B cell (primary cell): ENCODE results near the gene DUSP5. TPM values are rescaled to one million over a fixed set of nuclear protein-coding genes. Genes with fewer than 3 reads are reported as not detected.

Experiments
- ATAC-seq: fragments of 200-7000 bp; cut with Tn5 transposase; one replicate; pipeline ENCODE4 v1.10.0; 2021; ENCODE audit warnings: low read depth, mild to moderate bottlenecking, moderate number of reproducible peaks, moderate library complexity
- CTCF ChIA-PET: fragments of 350-600 bp; sonication (Branson Sonifier 250); formaldehyde crosslinking; loops from one replicate; lab custom pipeline; 2021; ENCODE audit warnings: antibody characterized with exemption, inconsistent platforms; lab: Charles Lee
- POLR2A ChIA-PET: fragments of 350-600 bp; sonication (Branson Sonifier 250); formaldehyde crosslinking; loops from one replicate; lab custom pipeline; 2021; ENCODE audit warnings: antibody characterized with exemption; lab: Charles Lee
- DNase-seq: peaks from one replicate; pipeline ENCODE4 v3.0.0; 2013
- H2AFZ ChIP-seq: 2 replicates; pipeline ENCODE4 v1.6.1; 2012; ENCODE audit warnings: mild to moderate bottlenecking, low read depth, low read length; ENCODE audit not compliant: insufficient read depth, poor library complexity, severe bottlenecking
- H3K27ac ChIP-seq, 2 donors: 1 replicate in 1 of 2; 2 replicates in 1 of 2; pipeline ENCODE4 v1.5.1; 2012 to 2013; ENCODE audit warnings: low read length in 2 of 2, mild to moderate bottlenecking in 2 of 2, moderate library complexity in 1 of 2
- H3K27me3 ChIP-seq, 4 experiments: fragments of 200-600 bp in 1 of 4; sonication (generic) in 1 of 4; replicated peaks in 1 of 4; 1 replicate in 2 of 4; 2 replicates in 2 of 4; pipeline versions ENCODE4 v1.6.1 to v1.7.0; 2013 to 2016; ENCODE audit warnings: low read length in 3 of 4, mild to moderate bottlenecking in 2 of 4, mixed read lengths in 1 of 4, moderate library complexity in 1 of 4; ENCODE audit not compliant: insufficient read depth in 4 of 4, control insufficient read depth in 3 of 4; ENCODE audit errors: control extremely low read depth in 1 of 4
- H3K36me3 ChIP-seq, 2 experiments: replicated peaks in 1 of 2; 1 replicate in 1 of 2; 2 replicates in 1 of 2; pipeline versions ENCODE4 v1.6.1 to v1.7.1; 2013; ENCODE audit warnings: low read length in 1 of 2; ENCODE audit not compliant: insufficient read depth in 2 of 2, control insufficient read depth in 1 of 2; ENCODE audit errors: control extremely low read depth in 1 of 2, extremely low read depth in 1 of 2
- H3K4me1 ChIP-seq, 2 donors: fragments of 200-600 bp in 1 of 2; sonication (generic) in 1 of 2; 1 replicate in 1 of 2; 2 replicates in 1 of 2; pipeline versions ENCODE4 v1.5.1 to v1.6.1; 2013 to 2017; ENCODE audit warnings: low read length in 2 of 2; ENCODE audit not compliant: control insufficient read depth in 2 of 2, insufficient read depth in 2 of 2
- H3K4me2 ChIP-seq: replicated peaks from 2 replicates; pipeline ENCODE3; 2012; ENCODE audit warnings: mild to moderate bottlenecking, low read depth, low read length; ENCODE audit not compliant: poor library complexity, severe bottlenecking
- H3K4me3 ChIP-seq, 5 experiments: fragments of 200-600 bp in 1 of 5; sonication (generic) in 1 of 5; 1 replicate in 3 of 5; 2 replicates in 2 of 5; pipeline versions ENCODE4 v1.5.1 to v1.7.0; 2011 to 2016; ENCODE audit warnings: low read length in 4 of 5, mild to moderate bottlenecking in 4 of 5, low read depth in 2 of 5, control low read depth in 1 of 5, moderate library complexity in 1 of 5; ENCODE audit not compliant: insufficient read depth in 1 of 5; ENCODE audit errors: control extremely low read depth in 1 of 5, extremely low read depth in 1 of 5
- H3K79me2 ChIP-seq: fragments of 200-600 bp; sonication (generic); one replicate; pipeline ENCODE4 v1.6.0; 2016; ENCODE audit warnings: low read length; ENCODE audit not compliant: control insufficient read depth, insufficient read depth
- H3K9ac ChIP-seq: fragments of 200-600 bp; sonication (generic); 2 replicates; pipeline ENCODE4 v1.6.1; 2017; ENCODE audit warnings: mild to moderate bottlenecking, low read length, moderate library complexity
- H3K9me3 ChIP-seq, 3 donors: one replicate each; pipeline versions ENCODE4 v1.6.1 to v1.7.1; 2013; ENCODE audit warnings: low read length in 2 of 3; ENCODE audit not compliant: control insufficient read depth in 2 of 3, insufficient read depth in 1 of 3; ENCODE audit errors: control extremely low read depth in 1 of 3
- H4K20me1 ChIP-seq: 2 replicates; pipeline ENCODE4 v1.6.0; 2012; ENCODE audit warnings: mild to moderate bottlenecking, low read length; ENCODE audit not compliant: insufficient read depth, control insufficient read depth, poor library complexity, severe bottlenecking
- H3K27ac Mint-ChIP-seq: one replicate; pipeline ENCODE4 v1.8.0; 2021; ENCODE audit warnings: mixed read lengths
- H3K27me3 Mint-ChIP-seq: one replicate; pipeline ENCODE4 v1.8.0; 2021; ENCODE audit warnings: mixed read lengths
- H3K4me1 Mint-ChIP-seq: one replicate; pipeline ENCODE4 v1.8.0; 2021; ENCODE audit warnings: mixed read lengths
- H3K4me3 Mint-ChIP-seq: one replicate; pipeline ENCODE4 v1.8.0; 2021; ENCODE audit warnings: mixed read lengths
- H3K9me3 Mint-ChIP-seq: one replicate; pipeline ENCODE4 v1.8.0; 2022; ENCODE audit warnings: mixed read lengths; ENCODE audit not compliant: insufficient read depth
- EZH2 ChIP-seq: IDR thresholded peaks from 2 replicates; pipeline ENCODE4 v1.6.1; 2012; ENCODE audit warnings: borderline replicate concordance, low read depth, mild to moderate bottlenecking, moderate library complexity, low read length; ENCODE audit not compliant: insufficient read depth, poor library complexity, severe bottlenecking
- WGBS: methylation state at CpG from one replicate; pipeline ENCODE4 v1.1.5; 2013; ENCODE audit warnings: missing lambda C conversion rate; ENCODE audit not compliant: insufficient coverage; 5-methylcytosine and 5-hydroxymethylcytosine counted together
- intact Hi-C: fragments of 100-400 bp; cut with micrococcal nuclease; formaldehyde crosslinking; loops from one replicate; pipeline ENCODE4 v1.10.0; 2022
- polyA plus RNA-seq: library from polyadenylated mRNA; depleted of rRNA; stranded (reverse); fragments of >200 nt; gene quantifications from 2 replicates; pipeline ENCODE4 v1.2.3, GENCODE V29; 2012
- total RNA-seq, 2 donors: library from RNA; stranded (reverse); fragments of 120-200 nt in 1 of 2; gene quantifications; 1 replicate in 1 of 2; 2 replicates in 1 of 2; pipeline versions ENCODE4 v1.2.3 to v1.2.4, GENCODE V29; 2013 to 2022
- TF ChIP-seq, protein P1 (sequence below): fragments of 200-600 bp; IDR thresholded peaks from one replicate; pipeline ENCODE4 v1.8.0; 2022; ENCODE audit warnings: antibody characterized with exemption, mild to moderate bottlenecking

DUSP5 gene
- total and polyA plus RNA-seq, 2 donors (not counting 1 experiment from before 2014, with no cell fraction given) = 10.0 to 71.0 TPM

GRCh38 chr10:110522365-110522988 lies 24.8 kb downstream of the DUSP5 start:
- 90% methylated on average over 3 of the region's 4 CpGs for WGBS
- H3K27me3 Mint-ChIP-seq = no peaks in the 10 kb centered on the region
- no peaks in the 10 kb centered on the region for H3K9me3 ChIP-seq
- H3K27me3 ChIP-seq = no peaks in the 10 kb centered on the region
- H3K4me2 ChIP-seq = no peak overlapping the region
- no peaks in the 10 kb centered on the region for H3K79me2 ChIP-seq
- H3K4me1 ChIP-seq = no peaks in the 10 kb centered on the region
- no peak overlapping the region for H2AFZ ChIP-seq
- no peaks in the 10 kb centered on the region for H3K9me3 Mint-ChIP-seq
- H4K20me1 ChIP-seq = no peaks in the 10 kb centered on the region
- no peak overlapping the region for H3K9ac ChIP-seq
- no peak overlapping the region for H3K27ac Mint-ChIP-seq
- H3K36me3 ChIP-seq = no peaks in the 10 kb centered on the region
- TF ChIP-seq EZH2 = no peak
- TF ChIP-seq, protein P1, sequence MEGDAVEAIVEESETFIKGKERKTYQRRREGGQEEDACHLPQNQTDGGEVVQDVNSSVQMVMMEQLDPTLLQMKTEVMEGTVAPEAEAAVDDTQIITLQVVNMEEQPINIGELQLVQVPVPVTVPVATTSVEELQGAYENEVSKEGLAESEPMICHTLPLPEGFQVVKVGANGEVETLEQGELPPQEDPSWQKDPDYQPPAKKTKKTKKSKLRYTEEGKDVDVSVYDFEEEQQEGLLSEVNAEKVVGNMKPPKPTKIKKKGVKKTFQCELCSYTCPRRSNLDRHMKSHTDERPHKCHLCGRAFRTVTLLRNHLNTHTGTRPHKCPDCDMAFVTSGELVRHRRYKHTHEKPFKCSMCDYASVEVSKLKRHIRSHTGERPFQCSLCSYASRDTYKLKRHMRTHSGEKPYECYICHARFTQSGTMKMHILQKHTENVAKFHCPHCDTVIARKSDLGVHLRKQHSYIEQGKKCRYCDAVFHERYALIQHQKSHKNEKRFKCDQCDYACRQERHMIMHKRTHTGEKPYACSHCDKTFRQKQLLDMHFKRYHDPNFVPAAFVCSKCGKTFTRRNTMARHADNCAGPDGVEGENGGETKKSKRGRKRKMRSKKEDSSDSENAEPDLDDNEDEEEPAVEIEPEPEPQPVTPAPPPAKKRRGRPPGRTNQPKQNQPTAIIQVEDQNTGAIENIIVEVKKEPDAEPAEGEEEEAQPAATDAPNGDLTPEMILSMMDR = no peak
- DNase-seq (no peak), ATAC-seq (no peak)
- H3K4me3 ChIP-seq = no peak overlapping the region
- H3K27ac ChIP-seq = no peak overlapping the region
- CTCF ChIA-PET = no interaction called here
- no peak overlapping the region for H3K4me3 Mint-ChIP-seq
- no peaks in the 10 kb centered on the region for H3K4me1 Mint-ChIP-seq
- POLR2A ChIA-PET = interaction anchor here (0.6 kb wide), 1 partner anchor 160 kb away, joined by 3 read pairs; no protein-coding TSS in a partner anchor
- intact Hi-C loops = no loop called here

- intact Hi-C loops = no loop called here
- ATAC-seq (no peak), DNase-seq (no peak)
- ChIA-PET CTCF (no interaction called here), POLR2A (interaction anchor here (0.6 kb wide), 1 partner anchor 21 kb away, joined by 5 read pairs; no protein-coding TSS in a partner anchor)
- Histone ChIP-seq H3K4me3 (no peak overlapping the region), H3K36me3 (no peaks in the 10 kb centered on the region), H3K79me2 (no peaks in the 10 kb centered on the region), H3K4me1 (peaks cover 5% of the 10 kb centered on the region in 2 donors), H3K27ac (no peak overlapping the region), H4K20me1 (no peaks in the 10 kb centered on the region), H3K27me3 (no peaks in the 10 kb centered on the region), H3K9ac (no peak overlapping the region), H3K9me3 (no peaks in the 10 kb centered on the region), H3K4me2 (no peak overlapping the region), H2AFZ (no peak overlapping the region)
- no peaks in the 10 kb centered on the region for H3K27me3 Mint-ChIP-seq
- 96% methylated on average over 3 of the region's 3 CpGs for WGBS
- no peaks in the 10 kb centered on the region for H3K9me3 Mint-ChIP-seq
- TF ChIP-seq, protein P1 = no peak
- H3K4me1 Mint-ChIP-seq = peaks cover 8% of the 10 kb centered on the region
- H3K4me3 Mint-ChIP-seq = no peak overlapping the region
- H3K27ac Mint-ChIP-seq = no peak overlapping the region
These were observed 26.0 kb downstream of the DUSP5 start for GRCh38 chr10:110523736-110524135.
